HL-60 (cell line): Measurements from ENCODE around the gene LAMA2.

Experiments
- POLR2AphosphoS5 ChIP-seq: IDR thresholded peaks from 2 replicates; pipeline ENCODE4 v1.6.1; 2012; ENCODE audit warnings: low read depth
- TF ChIP-seq, protein P1 (sequence below): IDR thresholded peaks from one replicate; pipeline ENCODE4 v1.5.1; 2011; ENCODE audit warnings: low read length, control low read depth, inconsistent platforms; ENCODE audit not compliant: insufficient read depth

DNA sequence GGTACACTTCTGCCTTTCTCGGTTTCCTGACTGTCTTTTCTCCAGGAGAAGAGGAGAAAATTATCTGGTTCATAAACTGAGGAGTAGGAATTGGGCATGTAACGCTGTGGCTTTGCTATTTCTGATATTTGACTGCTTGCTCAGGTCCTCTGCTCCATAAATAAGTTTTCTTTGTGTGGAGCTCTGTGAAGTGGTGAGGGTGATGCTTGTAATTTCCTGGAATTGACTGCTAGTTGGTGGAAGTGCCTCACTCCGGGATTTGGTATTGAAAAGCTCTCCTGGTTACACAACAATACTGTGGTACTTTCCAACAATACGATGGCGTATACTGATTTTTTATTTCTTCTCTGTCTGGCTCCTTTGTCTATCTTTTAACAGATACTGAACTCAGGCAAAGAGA is 25.1 kb upstream of the LAMA2 start:
- TF ChIP-seq, protein P1, sequence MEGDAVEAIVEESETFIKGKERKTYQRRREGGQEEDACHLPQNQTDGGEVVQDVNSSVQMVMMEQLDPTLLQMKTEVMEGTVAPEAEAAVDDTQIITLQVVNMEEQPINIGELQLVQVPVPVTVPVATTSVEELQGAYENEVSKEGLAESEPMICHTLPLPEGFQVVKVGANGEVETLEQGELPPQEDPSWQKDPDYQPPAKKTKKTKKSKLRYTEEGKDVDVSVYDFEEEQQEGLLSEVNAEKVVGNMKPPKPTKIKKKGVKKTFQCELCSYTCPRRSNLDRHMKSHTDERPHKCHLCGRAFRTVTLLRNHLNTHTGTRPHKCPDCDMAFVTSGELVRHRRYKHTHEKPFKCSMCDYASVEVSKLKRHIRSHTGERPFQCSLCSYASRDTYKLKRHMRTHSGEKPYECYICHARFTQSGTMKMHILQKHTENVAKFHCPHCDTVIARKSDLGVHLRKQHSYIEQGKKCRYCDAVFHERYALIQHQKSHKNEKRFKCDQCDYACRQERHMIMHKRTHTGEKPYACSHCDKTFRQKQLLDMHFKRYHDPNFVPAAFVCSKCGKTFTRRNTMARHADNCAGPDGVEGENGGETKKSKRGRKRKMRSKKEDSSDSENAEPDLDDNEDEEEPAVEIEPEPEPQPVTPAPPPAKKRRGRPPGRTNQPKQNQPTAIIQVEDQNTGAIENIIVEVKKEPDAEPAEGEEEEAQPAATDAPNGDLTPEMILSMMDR, result no peak
- no peak for TF ChIP-seq POLR2AphosphoS5
